Kidney epithelial cell (primary cell): ENCODE results near the gene GSN. TPM values are rescaled to one million over a fixed set of nuclear protein-coding genes. Genes with fewer than 3 reads are reported as not detected.
A peak's percentile ranks its signal among the peaks of the same experiment; 100 is the strongest.

Source experiments
- DNase-seq: peaks from one replicate; pipeline ENCODE4 v3.0.0-alpha.2; 2010; ENCODE audit warnings: low read depth
- H3K27me3 ChIP-seq: 2 replicates; pipeline ENCODE4 v1.6.0; 2011; ENCODE audit warnings: low read length; ENCODE audit not compliant: control insufficient read depth, insufficient read depth
- H3K36me3 ChIP-seq: 2 replicates; pipeline ENCODE4 v1.5.1; 2011; ENCODE audit warnings: low read length; ENCODE audit not compliant: control insufficient read depth, insufficient read depth
- H3K4me3 ChIP-seq: 2 replicates; pipeline ENCODE4 v1.5.1; 2011; ENCODE audit warnings: low read depth, mild to moderate bottlenecking, control low read depth, low read length
- CTCF ChIP-seq: IDR thresholded peaks from 2 replicates; pipeline ENCODE4 v1.5.1; 2011; ENCODE audit warnings: mild to moderate bottlenecking, moderate library complexity, low read length, control low read depth, inconsistent platforms; ENCODE audit not compliant: insufficient read depth, poor library complexity, severe bottlenecking
- total RNA-seq: library from RNA; depleted of rRNA; stranded (reverse); fragments of >200 nt; gene quantifications from 2 replicates; pipeline ENCODE4 v1.2.3, GENCODE V29; 2015

The GSN gene
- total RNA-seq, 1 donor from 2014 or later, result 163 TPM

GRCh38 chr9:121322037-121322736, 54.2 kb downstream of the GSN start:
- peaks cover 7% of the 10 kb centered on the region for H3K36me3 ChIP-seq
- H3K27me3 ChIP-seq, result no peaks in the 10 kb centered on the region
- H3K4me3 ChIP-seq, result no peak overlapping the region
- DNase-seq, result peak; percentile 74
- no peak for TF ChIP-seq CTCF

- Histone ChIP-seq H3K36me3 (peaks cover 7% of the 10 kb centered on the region), H3K27me3 (no peaks in the 10 kb centered on the region), H3K4me3 (no peak overlapping the region)
- no peak for DNase-seq
- TF ChIP-seq CTCF, result no peak
Observed at GRCh38 chr9:121322737-121323448, 54.9 kb downstream of the GSN start.

- peaks cover 6% of the 10 kb centered on the region for H3K36me3 ChIP-seq
- no peaks in the 10 kb centered on the region for H3K27me3 ChIP-seq
- no peak for DNase-seq
- no peak overlapping the region for H3K4me3 ChIP-seq
- no peak for TF ChIP-seq CTCF
Observed at GRCh38 chr9:121323449-121324151, 55.6 kb downstream of the GSN start.

- TF ChIP-seq CTCF, result no peak
- no peak overlapping the region for H3K4me3 ChIP-seq
- H3K27me3 ChIP-seq, result no peaks in the 10 kb centered on the region
- peaks cover 5% of the 10 kb centered on the region for H3K36me3 ChIP-seq
- no peak for DNase-seq
Observed at GRCh38 chr9:121324316-121324715, 56.4 kb downstream of the GSN start.

- no peak for DNase-seq
- Histone ChIP-seq H3K27me3 (no peaks in the 10 kb centered on the region), H3K4me3 (no peak overlapping the region), H3K36me3 (peaks cover 5% of the 10 kb centered on the region)
- TF ChIP-seq CTCF, result no peak
Observed at GRCh38 chr9:121324755-121325154, 56.8 kb downstream of the GSN start.
